Measurements from ENCODE around the gene GSTA2.
"Not testable (repeated sequence)": the region's sequence is repeated elsewhere in the genome, so short reads cannot be mapped to it uniquely, and the experiment has no call there.

Gene GSTA2

DNA sequence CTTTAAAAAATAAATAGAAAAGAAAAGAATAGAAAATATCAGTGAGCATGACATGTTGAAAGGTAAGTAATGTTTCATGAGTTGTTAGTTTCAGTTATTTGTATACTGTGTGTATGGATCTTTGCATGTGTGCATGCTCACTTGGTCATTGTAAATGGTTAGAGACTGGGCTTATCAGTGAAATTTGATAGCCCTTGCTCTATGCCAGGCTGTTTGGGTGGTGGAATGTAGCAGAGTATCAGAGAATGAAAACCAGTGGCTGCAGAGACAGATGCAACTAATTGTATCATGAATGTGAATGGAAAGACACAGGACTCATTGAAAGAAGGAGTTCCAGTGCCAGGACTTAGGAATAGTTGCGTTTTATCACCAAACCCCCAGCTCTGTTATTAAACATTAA is 4.2 kb downstream of the GSTA2 start:
- no peak for DNase-seq

DNA sequence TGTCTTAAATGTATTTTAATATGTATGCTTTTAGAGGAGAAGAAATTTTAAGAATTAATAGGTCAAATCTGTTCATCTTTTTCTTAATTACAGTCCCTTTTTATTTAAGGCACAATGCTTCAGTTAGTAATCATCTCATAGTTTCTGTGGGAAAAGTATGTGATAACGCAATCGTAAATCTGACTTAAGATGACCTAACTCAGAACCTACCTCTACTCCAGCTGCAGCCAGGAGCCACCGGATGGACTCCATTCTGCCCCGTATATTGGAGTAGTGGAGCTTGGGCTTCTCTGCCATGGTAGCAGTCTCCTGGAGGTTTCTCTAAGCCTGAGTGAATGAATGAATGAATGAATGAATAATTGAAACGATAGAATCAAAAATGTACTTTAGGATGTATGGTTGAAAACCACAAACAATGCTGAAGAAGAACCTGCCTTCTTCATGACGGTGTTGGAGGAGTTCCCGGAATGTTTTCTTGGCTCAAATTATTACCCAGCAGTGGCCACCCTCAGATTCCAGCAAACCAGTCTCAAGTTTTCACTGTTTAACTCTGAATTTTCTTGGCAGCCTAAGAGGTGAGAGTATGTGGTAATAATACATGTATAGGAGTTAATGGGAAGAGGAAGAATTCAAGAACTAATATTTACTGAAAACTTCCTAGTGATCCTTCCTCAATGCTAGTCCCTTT is 5.5 kb downstream of the GSTA2 start:
- not testable (repeated sequence) for DNase-seq

DNA sequence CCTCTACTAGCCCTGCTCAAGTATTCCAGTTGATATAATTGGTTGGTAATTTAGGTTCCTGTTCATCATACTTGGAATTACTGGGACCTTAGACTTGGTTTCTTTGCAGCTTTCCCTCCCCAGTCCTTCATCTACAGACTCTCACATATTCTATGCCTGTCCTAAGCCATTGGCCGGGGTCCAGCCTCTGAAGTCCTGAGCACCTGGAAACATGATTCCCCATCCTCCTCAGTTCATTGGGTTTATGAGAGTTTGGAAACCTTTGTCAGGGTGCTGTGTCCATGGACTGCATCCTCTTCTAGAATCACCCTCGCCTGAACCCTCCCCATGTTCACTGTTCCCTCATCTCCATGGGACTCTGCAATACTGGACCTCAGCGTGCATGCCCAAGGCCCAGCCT is 8.8 kb downstream of the GSTA2 start:
- no peak for DNase-seq

DNA sequence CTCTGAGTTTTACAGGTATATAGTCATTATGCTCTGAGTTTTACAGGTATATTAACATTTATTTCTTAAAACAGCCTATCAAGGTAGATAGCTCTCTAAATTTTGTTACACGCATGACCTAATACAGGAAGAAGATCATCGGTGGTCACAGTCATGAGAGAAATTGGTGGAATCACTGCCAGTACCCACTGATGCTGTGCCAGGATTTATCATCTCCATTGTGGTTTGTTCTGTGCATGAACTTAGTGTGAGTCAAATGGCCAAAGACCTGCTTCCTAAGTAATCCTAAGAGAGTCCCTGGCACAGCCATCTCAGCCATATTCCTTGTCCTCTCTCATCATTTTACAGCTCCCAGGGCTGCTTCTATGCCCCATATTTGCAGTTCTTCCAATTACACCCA is 10.1 kb downstream of the GSTA2 start:
- DNase-seq, result not testable (repeated sequence)

DNA sequence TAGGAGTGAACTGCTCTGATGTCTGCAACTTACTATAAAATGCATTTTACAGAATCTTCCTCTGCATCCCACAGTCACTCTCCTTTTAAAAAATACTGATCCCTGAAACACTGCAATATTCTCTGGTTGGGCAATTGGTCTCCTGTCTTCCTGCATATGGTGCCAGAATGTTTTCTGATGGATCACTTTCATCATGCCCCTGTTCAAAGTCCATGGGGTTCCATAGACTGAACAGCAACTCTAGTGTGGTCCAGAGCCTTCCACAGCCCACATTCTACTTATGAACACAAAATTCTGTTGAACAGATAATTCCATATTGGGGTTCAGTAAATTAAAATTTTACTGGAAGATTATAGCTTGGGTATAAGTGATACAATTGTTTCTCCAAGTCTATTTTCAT is 11.0 kb downstream of the GSTA2 start:
- DNase-seq, result no peak

DNA sequence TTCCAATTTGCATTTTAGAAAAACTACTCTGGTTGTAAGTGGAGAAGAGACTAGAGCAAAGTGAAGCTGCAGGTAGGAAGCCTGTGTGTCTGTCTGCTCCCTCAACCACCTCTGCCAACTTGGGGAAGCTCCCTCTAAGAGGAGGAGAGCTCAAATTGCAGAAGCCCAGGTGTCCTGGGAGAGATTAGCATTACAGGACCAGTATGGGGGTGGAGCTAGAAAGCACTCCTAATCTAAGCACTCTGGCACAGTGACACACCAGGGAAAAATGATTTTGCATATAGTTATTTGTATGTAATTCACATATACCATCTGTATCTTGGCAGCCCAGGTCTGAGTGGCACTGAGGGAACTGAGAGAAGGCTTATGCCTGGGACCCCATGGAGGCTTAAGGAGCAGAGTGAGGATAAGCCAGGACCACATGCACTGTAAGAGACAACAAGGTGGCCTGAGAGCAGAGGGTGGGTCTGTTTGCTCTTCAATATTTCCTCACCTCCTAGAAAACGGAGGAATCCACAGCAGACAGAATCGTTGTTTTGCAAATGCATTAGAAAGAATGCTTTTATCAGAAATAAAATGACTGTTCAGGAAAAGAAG is 13.6 kb downstream of the GSTA2 start:
- no peak for DNase-seq

DNA sequence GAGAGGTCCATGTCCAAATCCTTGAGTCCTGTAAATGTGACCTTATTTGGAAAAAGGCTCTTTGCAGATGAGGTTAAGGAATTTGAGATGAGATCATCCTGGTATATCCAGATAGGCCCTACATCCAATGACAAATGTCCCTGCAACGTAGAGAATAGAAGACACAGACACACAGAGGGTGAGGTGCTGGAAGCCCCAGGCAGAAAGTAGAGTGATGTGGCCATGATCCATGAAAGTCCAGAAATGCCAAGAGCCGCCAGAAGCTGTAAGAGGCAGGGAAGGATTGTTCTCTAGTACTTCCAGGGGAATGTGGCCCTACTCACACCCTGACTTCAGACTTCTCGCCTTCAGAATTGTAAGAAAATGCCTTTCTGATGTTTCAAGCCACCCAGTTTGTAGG is 16.0 kb downstream of the GSTA2 start:
- DNase-seq, result not testable (repeated sequence)

DNA sequence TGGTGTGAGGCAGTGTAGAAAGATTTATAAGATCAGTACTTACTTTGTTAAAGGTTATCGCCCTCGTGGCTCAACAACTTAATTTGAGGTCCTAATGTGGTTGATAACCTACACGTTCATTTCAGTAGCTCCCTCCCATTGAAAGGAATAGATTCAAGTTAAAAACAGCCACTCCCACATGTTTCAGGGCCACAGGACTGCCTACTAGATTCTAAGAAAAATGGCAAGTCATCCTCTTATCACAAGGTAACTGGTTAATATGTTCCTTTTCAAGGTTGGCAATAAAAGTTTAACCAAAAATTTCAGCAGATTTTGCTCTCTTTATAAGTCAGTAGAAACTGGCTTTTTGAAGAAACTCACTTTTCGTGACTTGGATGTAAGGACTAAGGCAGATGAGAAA is 17.1 kb downstream of the GSTA2 start:
- DNase-seq, result no peak

DNA sequence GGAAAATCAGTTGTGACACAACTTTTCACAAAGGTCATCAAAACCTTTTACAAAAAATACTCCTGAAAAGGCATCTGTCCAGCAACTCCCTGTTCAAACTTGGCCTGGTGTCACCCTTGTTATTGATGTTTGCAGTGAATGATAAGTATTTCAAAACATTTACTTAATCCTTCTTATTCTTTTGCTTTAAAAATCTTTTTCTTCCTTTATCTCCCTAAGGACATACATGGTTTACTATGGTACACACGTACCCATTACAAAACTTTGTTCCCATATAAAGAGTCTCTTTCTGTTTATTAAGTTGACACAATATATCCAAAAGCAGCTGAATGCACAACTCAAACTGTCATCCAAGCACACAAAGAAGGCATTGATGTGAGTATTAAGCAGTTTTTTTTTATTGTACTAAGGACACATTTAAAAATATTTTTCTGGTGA is 17.5 kb downstream of the GSTA2 start:
- DNase-seq, result no peak

DNA sequence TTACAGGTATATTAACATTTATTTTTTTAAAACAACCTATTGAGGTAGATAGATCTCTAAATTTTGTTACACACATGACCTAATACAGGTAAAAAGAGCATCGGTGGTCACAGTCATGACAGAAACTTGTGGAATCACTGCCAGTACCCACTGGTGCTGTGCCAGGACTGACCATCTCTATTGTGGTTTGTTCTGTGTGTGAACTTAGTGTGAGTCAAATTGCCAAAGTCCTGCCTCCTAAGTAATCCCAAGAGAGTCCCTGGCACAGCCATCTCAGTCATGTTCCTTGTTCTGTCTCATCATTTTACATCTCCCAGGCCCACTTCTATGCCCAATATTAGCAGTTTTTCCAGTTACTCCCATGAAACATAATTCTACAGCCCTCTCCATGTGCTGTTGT is 21.4 kb downstream of the GSTA2 start:
- DNase-seq, result no peak

DNA sequence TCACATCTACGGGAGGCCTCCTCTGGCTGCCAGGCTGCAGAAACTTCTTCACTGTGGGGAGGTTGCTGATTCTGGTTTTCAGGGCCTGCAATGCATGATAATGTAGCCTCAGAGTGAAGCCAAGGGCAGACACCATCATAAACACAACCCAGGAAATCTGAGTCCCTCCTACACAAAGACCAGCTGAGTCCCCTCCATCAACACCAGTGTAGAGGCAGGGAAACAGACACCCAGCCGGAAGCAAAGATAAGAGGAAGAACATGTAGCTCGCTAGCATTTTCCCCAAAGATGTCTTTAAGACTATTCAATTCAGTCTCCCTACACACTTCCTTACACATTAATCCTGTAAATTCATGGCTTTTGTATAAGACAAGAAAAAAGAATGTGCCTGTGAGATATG is 23.6 kb downstream of the GSTA2 start:
- no peak for DNase-seq

DNA sequence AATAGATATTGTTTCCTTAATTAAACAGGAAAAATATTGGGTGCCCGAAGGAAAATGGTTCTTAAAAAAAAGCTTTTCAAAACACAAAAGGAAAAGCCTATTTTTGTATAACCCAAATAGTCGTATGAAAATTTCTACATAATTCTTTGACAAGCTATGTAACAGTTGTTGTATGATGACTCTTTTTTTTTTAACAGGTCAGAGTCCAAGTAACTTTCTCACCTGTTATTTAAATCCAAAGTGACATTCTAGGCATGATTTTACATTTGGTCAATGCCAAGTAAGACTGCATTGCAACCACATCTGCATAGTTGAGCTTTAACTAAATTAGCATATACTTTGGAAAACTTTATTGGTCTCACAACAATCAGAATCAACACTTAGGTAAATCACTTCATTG is 24.1 kb downstream of the GSTA2 start:
- no peak for DNase-seq

DNA sequence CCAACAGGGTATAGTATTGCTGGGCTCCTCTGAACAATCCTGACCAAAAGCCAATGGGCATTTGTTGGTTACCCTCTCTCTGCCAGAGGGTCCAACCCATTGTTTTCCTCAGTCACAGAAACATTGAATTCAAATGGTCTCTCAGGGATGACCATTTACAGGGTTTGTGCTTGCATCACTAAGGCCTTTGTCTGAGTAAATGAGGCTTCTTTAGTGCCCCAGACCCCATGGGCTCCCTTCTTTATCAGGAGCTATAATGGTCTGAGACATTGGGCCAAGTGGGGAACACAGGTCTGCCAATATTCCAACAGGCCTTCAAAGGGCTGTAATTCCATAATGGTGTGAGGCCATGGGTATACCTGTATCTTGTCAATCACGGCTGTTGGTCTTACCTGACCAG is 27.1 kb downstream of the GSTA2 start:
- DNase-seq, result no peak

DNA sequence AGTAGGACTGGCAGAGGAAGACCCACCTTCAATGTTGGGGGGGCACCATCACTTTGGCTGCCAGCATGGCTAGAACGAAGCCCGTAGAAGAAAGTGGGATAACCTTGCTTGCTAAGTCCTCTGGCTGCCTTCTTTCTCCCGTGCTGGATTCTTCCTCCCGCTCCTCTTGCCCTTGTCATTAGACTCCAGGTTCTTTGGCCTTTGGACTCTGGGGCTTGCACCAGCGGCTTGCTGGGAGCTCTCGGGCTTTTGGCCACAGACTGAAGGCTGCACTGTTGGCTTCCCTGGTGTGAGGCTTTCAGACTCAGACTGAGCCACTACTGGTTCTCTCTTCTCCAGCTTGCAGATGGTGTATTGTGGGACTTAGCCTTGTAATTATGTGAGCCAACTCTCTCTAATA is 28.2 kb downstream of the GSTA2 start:
- no peak for DNase-seq

DNA sequence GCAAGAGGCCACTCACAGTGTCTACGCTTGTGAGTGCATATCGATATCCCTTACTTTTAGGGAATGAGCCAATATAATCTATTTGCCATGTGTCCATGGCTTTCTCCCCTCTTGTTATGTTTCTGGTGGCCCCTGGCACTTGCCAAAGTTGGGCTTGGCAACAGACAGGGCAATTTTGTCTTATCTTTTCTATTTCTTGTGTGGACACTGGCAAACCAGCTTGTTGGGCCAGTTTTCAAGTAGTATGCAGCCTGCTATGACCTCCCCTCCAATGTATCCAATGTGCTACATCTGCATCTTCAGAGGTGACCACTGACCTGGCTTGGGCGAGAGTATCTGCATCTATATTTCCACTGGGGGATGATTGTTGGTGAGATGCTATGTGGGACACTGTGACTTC is 29.2 kb downstream of the GSTA2 start:
- DNase-seq, result no peak

DNA sequence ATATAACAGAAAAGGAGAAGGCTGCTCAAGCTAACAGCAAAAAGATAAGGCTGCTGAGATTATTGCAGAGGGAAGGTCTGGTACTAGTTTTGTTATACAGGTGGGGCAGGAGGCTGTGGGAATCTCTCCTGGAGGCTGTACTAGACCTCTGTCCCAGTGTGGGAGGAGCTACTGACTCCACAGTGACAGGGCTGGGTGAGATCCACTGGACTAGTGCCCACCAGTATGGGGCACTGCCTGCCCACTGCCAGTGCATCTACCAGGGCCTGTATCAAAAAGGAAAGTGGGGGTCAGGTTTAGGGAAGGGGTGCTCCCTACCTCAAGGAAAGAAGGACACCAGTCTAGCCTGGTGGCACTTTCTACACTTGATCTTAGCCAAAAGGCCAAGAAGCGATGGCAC is 30.1 kb downstream of the GSTA2 start:
- DNase-seq, result no peak

DNA sequence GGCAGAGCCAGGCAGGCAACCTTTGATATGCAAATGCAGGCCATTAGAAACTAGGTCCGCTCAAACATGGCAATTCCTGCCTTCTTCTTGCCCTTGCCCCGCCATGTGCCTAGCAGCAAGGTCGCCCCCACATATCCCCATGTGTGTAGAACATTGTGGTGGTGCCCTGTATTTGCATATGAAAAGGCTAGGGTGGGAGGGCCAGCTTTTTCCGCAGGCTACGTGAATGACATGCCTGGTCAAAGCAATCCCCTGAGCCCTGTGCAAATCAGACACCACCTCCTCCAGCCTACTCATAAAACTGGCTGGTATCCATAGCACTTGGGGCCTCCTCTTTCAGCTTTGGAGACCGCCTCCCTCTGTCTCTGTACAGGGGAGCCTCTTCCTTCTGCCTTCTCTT is 31.6 kb downstream of the GSTA2 start:
- no peak for DNase-seq

DNA sequence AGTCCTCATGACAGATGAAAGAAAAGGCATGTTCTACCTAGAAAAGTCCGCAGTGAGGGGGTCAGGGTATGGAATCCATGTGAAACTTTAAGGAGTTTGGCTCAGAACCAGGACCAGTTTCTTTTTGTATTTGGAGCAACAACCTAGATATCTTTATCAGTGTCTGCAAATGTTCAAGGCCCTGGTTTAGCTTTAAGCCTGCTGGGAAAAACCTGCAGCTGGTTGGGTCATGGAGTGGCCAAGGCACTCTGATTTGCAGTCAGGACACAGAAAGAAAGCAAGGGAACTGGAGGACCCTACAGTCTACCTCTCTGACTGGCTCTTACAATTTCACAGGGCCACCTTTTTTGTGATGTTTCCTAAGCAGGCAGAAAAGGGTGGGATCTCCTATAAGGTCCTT is 33.7 kb downstream of the GSTA2 start:
- DNase-seq, result no peak

DNA sequence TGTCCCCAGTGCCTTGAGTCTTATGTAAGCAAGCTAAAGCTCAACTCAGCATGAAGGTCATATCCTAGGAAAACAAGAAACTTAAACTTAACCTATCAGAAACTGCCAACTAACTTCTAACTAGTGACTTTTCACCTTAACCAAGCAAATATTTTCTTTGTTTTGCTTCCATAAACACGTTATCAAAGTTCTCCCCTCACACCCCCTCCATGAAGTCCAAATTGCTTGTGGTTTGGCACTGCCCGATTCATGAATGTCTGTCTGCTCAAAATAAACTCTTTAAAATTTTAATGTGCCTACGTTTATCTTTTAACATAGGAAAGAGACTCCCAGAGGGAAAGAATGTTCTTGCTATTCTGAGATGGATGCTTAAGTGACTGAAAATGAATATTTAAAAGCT is 34.9 kb downstream of the GSTA2 start:
- no peak for DNase-seq

DNA sequence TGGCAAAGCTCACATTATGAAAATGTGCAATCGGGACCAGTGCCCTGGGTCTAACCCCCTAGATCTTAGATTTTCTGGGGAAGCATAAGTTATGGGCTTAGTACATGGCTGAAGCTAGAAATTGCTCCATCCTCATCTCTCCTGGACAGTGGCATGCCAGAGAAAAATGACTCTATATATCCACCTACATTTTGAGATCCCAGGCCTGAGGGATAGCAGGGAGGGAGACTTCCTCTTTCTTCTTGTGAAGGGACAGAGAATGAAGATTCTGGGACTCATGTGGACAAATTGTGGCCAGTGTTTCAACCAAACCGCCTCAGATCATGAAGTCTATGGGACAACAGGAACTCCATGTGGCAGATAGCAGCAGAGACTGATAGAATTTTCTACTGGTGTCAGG is 35.4 kb downstream of the GSTA2 start:
- DNase-seq, result no peak

DNA sequence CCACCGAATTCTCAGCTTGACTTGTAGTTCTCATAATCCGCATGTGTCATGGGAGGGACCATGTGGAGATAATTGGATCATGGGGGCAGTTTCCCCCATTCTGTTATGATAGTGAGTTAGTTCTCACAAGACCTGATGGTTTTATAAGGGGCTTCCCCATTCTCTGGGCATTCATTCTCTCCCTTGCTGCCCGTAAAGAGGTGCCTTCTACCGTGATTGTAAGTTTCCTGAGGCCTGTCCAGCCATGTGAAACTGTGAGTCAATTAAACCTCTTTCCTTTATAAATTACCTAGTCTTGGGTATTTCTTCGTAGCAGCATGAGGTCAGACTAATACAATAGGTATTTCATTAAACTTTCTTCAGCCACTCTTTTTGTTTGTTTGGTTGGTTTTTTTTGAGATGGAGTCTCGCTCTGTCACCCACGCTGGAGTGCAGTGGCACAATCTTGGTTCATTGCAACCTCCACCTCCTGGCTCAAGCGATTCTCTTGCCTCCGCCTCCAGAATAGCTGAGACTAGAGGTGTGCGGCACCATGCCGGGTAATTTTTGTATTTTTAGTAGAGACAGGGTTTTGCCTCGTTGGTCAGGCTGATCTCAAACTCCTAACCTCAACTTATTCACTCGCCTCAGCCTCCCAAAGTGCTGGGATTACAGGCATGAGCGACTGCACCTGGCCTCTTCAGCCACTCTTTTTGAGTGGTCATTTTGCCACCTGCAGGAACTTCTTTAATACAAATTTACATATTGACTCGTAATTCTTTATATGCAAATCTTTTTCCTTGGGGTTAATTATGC is 36.3 kb downstream of the GSTA2 start:
- DNase-seq, result no peak

DNA sequence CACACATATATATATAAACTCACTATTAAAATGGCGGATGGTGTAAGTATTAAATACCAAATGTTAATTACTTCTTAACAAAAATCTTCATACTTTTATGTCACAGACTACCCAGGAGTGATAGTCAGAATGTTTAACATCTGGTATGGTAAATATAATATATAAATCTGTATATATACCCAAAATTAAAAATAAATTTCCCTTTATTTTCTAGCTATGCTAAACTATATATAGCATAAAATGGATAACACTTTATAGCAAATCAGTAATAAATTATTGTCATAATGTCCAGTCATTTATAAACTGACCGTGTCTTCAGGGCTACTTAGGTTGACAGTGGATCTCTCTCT is 37.1 kb downstream of the GSTA2 start:
- DNase-seq, result no peak

DNA sequence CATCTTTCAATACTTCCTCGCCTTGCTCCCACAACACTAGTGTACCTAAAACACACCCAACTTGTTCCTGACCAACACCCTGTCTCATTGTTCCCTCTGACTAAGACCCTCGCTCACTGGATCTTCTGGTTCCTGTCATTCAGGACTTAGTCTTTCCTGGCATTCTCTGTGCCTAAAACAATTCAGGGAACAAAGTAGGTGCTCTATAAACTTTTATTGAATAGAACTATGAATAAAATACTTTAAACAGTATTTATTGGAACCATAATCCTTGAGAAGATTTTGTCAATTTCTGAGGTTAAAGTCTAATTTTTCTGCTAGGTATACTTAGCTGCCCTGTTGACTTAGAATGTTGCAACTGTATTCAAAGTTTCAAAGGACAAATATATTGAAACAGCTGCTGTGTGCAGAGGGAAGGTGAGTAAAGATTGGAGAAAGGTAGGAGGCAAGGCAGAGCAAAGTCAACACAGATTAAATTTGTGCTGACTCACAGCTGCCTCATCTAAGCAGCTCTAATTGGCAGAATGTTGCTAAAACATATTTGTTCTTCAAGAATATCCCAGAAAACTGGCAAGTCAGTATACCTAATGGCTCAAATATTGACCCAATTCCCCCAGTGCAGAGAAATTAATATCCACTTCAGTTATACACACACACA is 37.6 kb downstream of the GSTA2 start:
- peak; percentile 49 for DNase-seq

DNA sequence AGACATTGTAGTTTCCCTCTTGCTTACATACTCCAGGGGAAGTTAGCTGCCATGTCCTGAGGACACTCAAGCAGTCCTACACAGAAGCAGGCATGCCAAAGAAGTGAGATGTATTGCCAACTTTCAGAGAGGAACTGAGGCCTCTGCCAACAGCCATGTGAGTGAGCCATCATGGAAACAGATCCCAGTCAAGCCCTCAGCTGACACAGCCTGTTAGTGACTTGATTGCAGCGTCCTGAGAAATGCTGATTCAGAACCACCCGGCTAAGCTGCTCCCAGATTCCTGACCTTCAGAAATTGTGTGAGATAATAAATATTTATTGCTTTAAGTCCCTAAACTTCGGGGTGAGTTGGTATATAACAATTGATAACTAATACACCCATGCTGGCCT is 38.1 kb downstream of the GSTA2 start:
- no peak for DNase-seq

All from NCI-H1105 treated with DMSO at 0.1 percent for 48 hours (cell line).